Measurements from ENCODE around the gene MAP6D1.

GRCh38 chr3:183837390-183837789 lies 12.0 kb upstream of the MAP6D1 start:
- TF ChIP-seq POLR2A (IDR thresholded peaks at IDR 0.05; ENCODE audit: extremely low read depth, insufficient read length) (no peak), CTCF (IDR thresholded peaks at IDR 0.05; ENCODE audit: low read depth, low read length) (no peak), MYC (IDR thresholded peaks at IDR 0.05; ENCODE audit: low read depth, low read length) (no peak)
- TF ChIP-seq, protein P1, sequence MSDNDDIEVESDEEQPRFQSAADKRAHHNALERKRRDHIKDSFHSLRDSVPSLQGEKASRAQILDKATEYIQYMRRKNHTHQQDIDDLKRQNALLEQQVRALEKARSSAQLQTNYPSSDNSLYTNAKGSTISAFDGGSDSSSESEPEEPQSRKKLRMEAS (IDR thresholded peaks at IDR 0.05; ENCODE audit: low read depth, low read length): no peak

All from NB4 (cell line).